ENCODE data around the gene TOMM40. TPM values are rescaled to one million over a fixed set of nuclear protein-coding genes. Genes with fewer than 3 reads are reported as not detected.

The TOMM40 gene
- total and polyA plus RNA-seq, 2 of the 13 experiments (the other 11 are each of a cell fraction or from before 2014, with no cell fraction given) = 72.0 to 110 TPM

- TF ChIP-seq ATF2 (CRISPR knock-in tag; IDR thresholded peaks at IDR 0.05) = no peak
- TF ChIP-seq ZNF407 (CRISPR knock-in tag; IDR thresholded peaks at IDR 0.05; ENCODE audit: not compliant biosample characterization) = peak; percentile 25
- TF ChIP-seq PCBP1 (IDR thresholded peaks at IDR 0.05; ENCODE audit: borderline replicate concordance, low read depth, low read length) = no peak
- no peak for TF ChIP-seq NONO (IDR thresholded peaks at IDR 0.05)
- peak; percentile 66 for TF ChIP-seq NONO (CRISPR knock-in tag; conservative IDR thresholded peaks at IDR 0.05)
- TF ChIP-seq SRSF4 (IDR thresholded peaks at IDR 0.05; ENCODE audit: low read depth, low read length, poor library complexity, severe bottlenecking) = no peak
- TF ChIP-seq ZNF646 (CRISPR knock-in tag; IDR thresholded peaks at IDR 0.05) = no peak
- 0 out of 2 replicates have a peak, but pooled peaks have one; percentile 11 for TF ChIP-seq ZBTB10 (CRISPR knock-in tag; IDR thresholded peaks at IDR 0.05; ENCODE audit: borderline replicate concordance)
These were observed 14.5 kb downstream of the TOMM40 start, which contains the start of gene APOE (continued) for GRCh38 chr19:44905437-44906160.

Measured in HepG2 (cell line).